Endothelial cell of umbilical vein (primary cell): ENCODE results near the gene SYN1.

Experiments used
- EZH2 ChIP-seq: IDR thresholded peaks from 2 replicates; pipeline ENCODE4 v1.6.1; 2012; ENCODE audit warnings: borderline replicate concordance, low read depth, mild to moderate bottlenecking, moderate library complexity, low read length, inconsistent platforms; ENCODE audit not compliant: severe bottlenecking
- FOS ChIP-seq: IDR thresholded peaks from 2 replicates; pipeline ENCODE4 v1.6.1; 2011; ENCODE audit warnings: mild to moderate bottlenecking, low read length, moderate library complexity, borderline replicate concordance; ENCODE audit not compliant: insufficient read depth
- GATA2 ChIP-seq: IDR thresholded peaks from 2 replicates; pipeline ENCODE4 v1.7.0; 2011; ENCODE audit warnings: low read depth, mild to moderate bottlenecking, moderate library complexity, mixed read lengths, low read length; ENCODE audit not compliant: insufficient read length, insufficient read depth
- JUN ChIP-seq: IDR thresholded peaks from 2 replicates; pipeline ENCODE4 v1.6.1; 2011; ENCODE audit warnings: borderline replicate concordance, low read depth; ENCODE audit not compliant: insufficient read length, insufficient read depth
- MYC ChIP-seq: IDR thresholded peaks from one replicate; pipeline ENCODE4 v1.6.1; 2011; ENCODE audit warnings: mild to moderate bottlenecking, low read depth, low read length
- POLR2A ChIP-seq: IDR thresholded peaks from 2 replicates; pipeline ENCODE4 v1.6.1; 2012; ENCODE audit warnings: low read depth, mild to moderate bottlenecking, control low read depth, low read length
- POLR2AphosphoS5 ChIP-seq: IDR thresholded peaks from 2 replicates; pipeline ENCODE4 v1.6.1; 2012; ENCODE audit warnings: low read depth, mild to moderate bottlenecking, control low read depth, low read length, moderate library complexity; ENCODE audit not compliant: insufficient read depth
- TF ChIP-seq, protein P1 (sequence below), 2 donors: IDR thresholded peaks; 1 replicate in 1 of 2; 2 replicates in 1 of 2; pipeline ENCODE4 v1.5.1; 2011; ENCODE audit warnings: low read length in 2 of 2, mild to moderate bottlenecking in 2 of 2, moderate library complexity in 2 of 2, control low read depth in 1 of 2, inconsistent platforms in 1 of 2, low read depth in 1 of 2; ENCODE audit not compliant: insufficient read depth in 1 of 2; ENCODE audit errors: extremely low read depth in 1 of 2
- TF ChIP-seq, protein P2 (sequence below): IDR thresholded peaks from 2 replicates; pipeline ENCODE4 v1.6.1; 2011; ENCODE audit not compliant: insufficient read depth, insufficient read length

GRCh38 chrX:47595716-47596251, 23.9 kb downstream of the SYN1 start:
- TF ChIP-seq, protein P1, sequence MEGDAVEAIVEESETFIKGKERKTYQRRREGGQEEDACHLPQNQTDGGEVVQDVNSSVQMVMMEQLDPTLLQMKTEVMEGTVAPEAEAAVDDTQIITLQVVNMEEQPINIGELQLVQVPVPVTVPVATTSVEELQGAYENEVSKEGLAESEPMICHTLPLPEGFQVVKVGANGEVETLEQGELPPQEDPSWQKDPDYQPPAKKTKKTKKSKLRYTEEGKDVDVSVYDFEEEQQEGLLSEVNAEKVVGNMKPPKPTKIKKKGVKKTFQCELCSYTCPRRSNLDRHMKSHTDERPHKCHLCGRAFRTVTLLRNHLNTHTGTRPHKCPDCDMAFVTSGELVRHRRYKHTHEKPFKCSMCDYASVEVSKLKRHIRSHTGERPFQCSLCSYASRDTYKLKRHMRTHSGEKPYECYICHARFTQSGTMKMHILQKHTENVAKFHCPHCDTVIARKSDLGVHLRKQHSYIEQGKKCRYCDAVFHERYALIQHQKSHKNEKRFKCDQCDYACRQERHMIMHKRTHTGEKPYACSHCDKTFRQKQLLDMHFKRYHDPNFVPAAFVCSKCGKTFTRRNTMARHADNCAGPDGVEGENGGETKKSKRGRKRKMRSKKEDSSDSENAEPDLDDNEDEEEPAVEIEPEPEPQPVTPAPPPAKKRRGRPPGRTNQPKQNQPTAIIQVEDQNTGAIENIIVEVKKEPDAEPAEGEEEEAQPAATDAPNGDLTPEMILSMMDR (IDR thresholded peaks at IDR 0.05; ENCODE audit: extremely low read depth in 1 of 2, insufficient read depth in 1 of 2, low read depth in 1 of 2, low read length in 2 of 2) = no peak
- no peak for TF ChIP-seq EZH2
- TF ChIP-seq POLR2AphosphoS5 = no peak
- TF ChIP-seq POLR2A = no peak
- TF ChIP-seq FOS = no peak
- no peak for TF ChIP-seq MYC
- TF ChIP-seq, protein P2, sequence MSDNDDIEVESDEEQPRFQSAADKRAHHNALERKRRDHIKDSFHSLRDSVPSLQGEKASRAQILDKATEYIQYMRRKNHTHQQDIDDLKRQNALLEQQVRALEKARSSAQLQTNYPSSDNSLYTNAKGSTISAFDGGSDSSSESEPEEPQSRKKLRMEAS = no peak
- TF ChIP-seq GATA2 = no peak
- no peak for TF ChIP-seq JUN
